ENCODE data around the gene DDHD1.

GRCh38 chr14:53190938-53191337, 37.8 kb upstream of the DDHD1 start:
- no peak for TF ChIP-seq CTCF (conservative IDR thresholded peaks at IDR 0.05; ENCODE audit: low read length)
- TF ChIP-seq EZH2phosphoT487 (IDR thresholded peaks at IDR 0.05; ENCODE audit: borderline replicate concordance) = no peak
